ENCODE data around the gene LUZP2. TPM values are rescaled to one million over a fixed set of nuclear protein-coding genes. Genes with fewer than 3 reads are reported as not detected.

LUZP2 gene
- total and polyA plus RNA-seq, 9 of the 15 experiments (the other 6 are each of a cell fraction or from before 2014, with no cell fraction given) = not detected

DNA sequence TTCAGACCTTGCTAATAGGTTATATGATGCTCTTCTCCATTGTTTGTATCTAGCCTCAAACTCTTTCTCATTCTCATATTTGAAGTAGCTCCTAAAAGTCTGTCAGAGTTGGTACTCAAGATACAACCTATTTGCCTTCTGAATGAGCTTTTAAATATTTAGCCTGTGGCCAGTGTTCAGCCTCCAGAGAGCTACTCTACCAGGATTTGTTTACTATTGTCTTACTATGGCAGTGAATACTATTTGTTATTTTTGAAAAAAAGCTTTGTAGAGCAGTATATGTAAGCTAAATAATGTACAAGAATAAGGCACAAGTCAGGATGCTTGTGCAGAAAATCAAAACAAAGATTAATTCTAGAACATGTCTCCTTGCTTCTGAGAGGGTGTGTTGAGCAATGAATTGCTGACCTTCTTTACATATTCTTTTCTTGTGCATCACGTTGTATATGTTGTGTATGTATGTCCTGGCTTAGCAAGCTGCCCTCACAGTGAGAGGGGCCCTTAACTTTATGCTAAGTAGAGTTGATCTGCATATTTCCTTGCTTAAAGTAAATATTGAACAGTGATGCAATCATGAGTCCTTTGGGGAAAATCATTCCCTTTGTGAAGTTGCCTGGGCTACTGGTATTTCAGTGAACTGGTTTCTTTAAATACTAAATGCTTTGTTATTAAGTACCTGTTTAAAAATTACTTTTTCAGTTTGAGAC is 438.0 kb downstream of the LUZP2 start (continued):
- TF ChIP-seq OTX1 (CRISPR knock-in tag; IDR thresholded peaks at IDR 0.05) (no peak), HMGN3 (IDR thresholded peaks at IDR 0.05; ENCODE audit: borderline replicate concordance, extremely low read depth, insufficient read length, low read depth, low read length) (no peak), TBL1XR1 (IDR thresholded peaks at IDR 0.05; ENCODE audit: low read length in 2 of 2) (no peak), SRSF3 (IDR thresholded peaks at IDR 0.05; ENCODE audit: insufficient read depth, low read length) (no peak), STAT5B (CRISPR knock-in tag; IDR thresholded peaks at IDR 0.05) (no peak)
- TF ChIP-seq, protein P1, sequence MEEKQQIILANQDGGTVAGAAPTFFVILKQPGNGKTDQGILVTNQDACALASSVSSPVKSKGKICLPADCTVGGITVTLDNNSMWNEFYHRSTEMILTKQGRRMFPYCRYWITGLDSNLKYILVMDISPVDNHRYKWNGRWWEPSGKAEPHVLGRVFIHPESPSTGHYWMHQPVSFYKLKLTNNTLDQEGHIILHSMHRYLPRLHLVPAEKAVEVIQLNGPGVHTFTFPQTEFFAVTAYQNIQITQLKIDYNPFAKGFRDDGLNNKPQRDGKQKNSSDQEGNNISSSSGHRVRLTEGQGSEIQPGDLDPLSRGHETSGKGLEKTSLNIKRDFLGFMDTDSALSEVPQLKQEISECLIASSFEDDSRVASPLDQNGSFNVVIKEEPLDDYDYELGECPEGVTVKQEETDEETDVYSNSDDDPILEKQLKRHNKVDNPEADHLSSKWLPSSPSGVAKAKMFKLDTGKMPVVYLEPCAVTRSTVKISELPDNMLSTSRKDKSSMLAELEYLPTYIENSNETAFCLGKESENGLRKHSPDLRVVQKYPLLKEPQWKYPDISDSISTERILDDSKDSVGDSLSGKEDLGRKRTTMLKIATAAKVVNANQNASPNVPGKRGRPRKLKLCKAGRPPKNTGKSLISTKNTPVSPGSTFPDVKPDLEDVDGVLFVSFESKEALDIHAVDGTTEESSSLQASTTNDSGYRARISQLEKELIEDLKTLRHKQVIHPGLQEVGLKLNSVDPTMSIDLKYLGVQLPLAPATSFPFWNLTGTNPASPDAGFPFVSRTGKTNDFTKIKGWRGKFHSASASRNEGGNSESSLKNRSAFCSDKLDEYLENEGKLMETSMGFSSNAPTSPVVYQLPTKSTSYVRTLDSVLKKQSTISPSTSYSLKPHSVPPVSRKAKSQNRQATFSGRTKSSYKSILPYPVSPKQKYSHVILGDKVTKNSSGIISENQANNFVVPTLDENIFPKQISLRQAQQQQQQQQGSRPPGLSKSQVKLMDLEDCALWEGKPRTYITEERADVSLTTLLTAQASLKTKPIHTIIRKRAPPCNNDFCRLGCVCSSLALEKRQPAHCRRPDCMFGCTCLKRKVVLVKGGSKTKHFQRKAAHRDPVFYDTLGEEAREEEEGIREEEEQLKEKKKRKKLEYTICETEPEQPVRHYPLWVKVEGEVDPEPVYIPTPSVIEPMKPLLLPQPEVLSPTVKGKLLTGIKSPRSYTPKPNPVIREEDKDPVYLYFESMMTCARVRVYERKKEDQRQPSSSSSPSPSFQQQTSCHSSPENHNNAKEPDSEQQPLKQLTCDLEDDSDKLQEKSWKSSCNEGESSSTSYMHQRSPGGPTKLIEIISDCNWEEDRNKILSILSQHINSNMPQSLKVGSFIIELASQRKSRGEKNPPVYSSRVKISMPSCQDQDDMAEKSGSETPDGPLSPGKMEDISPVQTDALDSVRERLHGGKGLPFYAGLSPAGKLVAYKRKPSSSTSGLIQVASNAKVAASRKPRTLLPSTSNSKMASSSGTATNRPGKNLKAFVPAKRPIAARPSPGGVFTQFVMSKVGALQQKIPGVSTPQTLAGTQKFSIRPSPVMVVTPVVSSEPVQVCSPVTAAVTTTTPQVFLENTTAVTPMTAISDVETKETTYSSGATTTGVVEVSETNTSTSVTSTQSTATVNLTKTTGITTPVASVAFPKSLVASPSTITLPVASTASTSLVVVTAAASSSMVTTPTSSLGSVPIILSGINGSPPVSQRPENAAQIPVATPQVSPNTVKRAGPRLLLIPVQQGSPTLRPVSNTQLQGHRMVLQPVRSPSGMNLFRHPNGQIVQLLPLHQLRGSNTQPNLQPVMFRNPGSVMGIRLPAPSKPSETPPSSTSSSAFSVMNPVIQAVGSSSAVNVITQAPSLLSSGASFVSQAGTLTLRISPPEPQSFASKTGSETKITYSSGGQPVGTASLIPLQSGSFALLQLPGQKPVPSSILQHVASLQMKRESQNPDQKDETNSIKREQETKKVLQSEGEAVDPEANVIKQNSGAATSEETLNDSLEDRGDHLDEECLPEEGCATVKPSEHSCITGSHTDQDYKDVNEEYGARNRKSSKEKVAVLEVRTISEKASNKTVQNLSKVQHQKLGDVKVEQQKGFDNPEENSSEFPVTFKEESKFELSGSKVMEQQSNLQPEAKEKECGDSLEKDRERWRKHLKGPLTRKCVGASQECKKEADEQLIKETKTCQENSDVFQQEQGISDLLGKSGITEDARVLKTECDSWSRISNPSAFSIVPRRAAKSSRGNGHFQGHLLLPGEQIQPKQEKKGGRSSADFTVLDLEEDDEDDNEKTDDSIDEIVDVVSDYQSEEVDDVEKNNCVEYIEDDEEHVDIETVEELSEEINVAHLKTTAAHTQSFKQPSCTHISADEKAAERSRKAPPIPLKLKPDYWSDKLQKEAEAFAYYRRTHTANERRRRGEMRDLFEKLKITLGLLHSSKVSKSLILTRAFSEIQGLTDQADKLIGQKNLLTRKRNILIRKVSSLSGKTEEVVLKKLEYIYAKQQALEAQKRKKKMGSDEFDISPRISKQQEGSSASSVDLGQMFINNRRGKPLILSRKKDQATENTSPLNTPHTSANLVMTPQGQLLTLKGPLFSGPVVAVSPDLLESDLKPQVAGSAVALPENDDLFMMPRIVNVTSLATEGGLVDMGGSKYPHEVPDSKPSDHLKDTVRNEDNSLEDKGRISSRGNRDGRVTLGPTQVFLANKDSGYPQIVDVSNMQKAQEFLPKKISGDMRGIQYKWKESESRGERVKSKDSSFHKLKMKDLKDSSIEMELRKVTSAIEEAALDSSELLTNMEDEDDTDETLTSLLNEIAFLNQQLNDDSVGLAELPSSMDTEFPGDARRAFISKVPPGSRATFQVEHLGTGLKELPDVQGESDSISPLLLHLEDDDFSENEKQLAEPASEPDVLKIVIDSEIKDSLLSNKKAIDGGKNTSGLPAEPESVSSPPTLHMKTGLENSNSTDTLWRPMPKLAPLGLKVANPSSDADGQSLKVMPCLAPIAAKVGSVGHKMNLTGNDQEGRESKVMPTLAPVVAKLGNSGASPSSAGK (IDR thresholded peaks at IDR 0.05) = no peak
